HG03135 (cell line): ENCODE measurements around the gene GPBP1L1.
"Not testable (repeated sequence)": the region's sequence is repeated elsewhere in the genome, so short reads cannot be mapped to it uniquely, and the experiment has no call there.

Experiments used
- ATAC-seq: cut with Tn5 transposase; IDR thresholded peaks from one replicate; pipeline ENCODE4 v1.9.1; 2021; ENCODE audit warnings: mild to moderate bottlenecking, moderate library complexity; ENCODE audit not compliant: unreplicated experiment

Gene GPBP1L1

GRCh38 chr1:45604239-45604638 lies 82.1 kb downstream of the GPBP1L1 start:
- ATAC-seq = no peak

GRCh38 chr1:45596765-45597164 lies 89.6 kb downstream of the GPBP1L1 start:
- ATAC-seq = not testable (repeated sequence)

- ATAC-seq = no peak
Measured at GRCh38 chr1:45594412-45594811, 91.9 kb downstream of the GPBP1L1 start.

- ATAC-seq = no peak
Measured at GRCh38 chr1:45589861-45590260, 96.5 kb downstream of the GPBP1L1 start.

GRCh38 chr1:45586769-45587168 lies 99.6 kb downstream of the GPBP1L1 start:
- ATAC-seq = no peak

- ATAC-seq = no peak
Measured at GRCh38 chr1:45585496-45586075, 100.7 kb downstream of the GPBP1L1 start.

- ATAC-seq = no peak
Measured at GRCh38 chr1:45585110-45585426, 101.3 kb downstream of the GPBP1L1 start.

GRCh38 chr1:45584351-45585109 lies 101.8 kb downstream of the GPBP1L1 start:
- ATAC-seq = peak; percentile 33

GRCh38 chr1:45583666-45584350 lies 102.5 kb downstream of the GPBP1L1 start, which contains the start of gene NASP:
TSS of gene NASP (plus strand) at chr1:45584041. CDS start at chr1:45584147, 106 bp downstream.
- ATAC-seq = peak; percentile 44

- ATAC-seq = peak; percentile 79
Measured at GRCh38 chr1:45583264-45583665, 103.1 kb downstream of the GPBP1L1 start.
